Measurements from ENCODE around the gene LHX3.

LHX3 gene

DNA sequence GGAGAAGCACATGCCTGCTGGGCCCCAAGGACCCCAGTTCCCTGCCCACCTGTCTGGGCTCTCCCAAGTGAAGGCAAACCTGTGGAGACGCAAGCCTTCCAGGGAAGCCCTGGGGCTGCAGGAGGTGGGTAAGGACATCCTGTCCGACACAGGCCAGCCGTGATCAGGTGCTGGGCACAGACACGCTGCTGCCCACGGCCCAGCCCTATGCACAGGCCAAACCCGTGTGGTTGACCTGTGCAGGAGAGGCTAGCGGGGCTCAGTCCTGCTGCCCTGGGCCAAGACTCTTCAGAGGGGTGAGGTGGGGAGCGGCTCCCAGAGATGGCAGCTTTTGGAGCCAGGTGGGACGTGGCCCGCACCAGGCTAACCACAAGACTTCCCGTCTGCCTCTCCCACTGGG is 14.3 kb downstream of the LHX3 start:
- no peak overlapping the region for H3K4me2 ChIP-seq (ENCODE audit: low read depth, low read length, poor library complexity, severe bottlenecking)
- no peak overlapping the region for H2AFZ ChIP-seq (ENCODE audit: low read length)
- no peaks in the 10 kb centered on the region for H3K9me3 ChIP-seq (ENCODE audit: insufficient read depth, low read depth, low read length)
- no peak for TF ChIP-seq EZH2phosphoT487 (IDR thresholded peaks at IDR 0.05; ENCODE audit: borderline replicate concordance)
- TF ChIP-seq, protein P1, sequence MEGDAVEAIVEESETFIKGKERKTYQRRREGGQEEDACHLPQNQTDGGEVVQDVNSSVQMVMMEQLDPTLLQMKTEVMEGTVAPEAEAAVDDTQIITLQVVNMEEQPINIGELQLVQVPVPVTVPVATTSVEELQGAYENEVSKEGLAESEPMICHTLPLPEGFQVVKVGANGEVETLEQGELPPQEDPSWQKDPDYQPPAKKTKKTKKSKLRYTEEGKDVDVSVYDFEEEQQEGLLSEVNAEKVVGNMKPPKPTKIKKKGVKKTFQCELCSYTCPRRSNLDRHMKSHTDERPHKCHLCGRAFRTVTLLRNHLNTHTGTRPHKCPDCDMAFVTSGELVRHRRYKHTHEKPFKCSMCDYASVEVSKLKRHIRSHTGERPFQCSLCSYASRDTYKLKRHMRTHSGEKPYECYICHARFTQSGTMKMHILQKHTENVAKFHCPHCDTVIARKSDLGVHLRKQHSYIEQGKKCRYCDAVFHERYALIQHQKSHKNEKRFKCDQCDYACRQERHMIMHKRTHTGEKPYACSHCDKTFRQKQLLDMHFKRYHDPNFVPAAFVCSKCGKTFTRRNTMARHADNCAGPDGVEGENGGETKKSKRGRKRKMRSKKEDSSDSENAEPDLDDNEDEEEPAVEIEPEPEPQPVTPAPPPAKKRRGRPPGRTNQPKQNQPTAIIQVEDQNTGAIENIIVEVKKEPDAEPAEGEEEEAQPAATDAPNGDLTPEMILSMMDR (conservative IDR thresholded peaks at IDR 0.05; ENCODE audit: low read length) = no peak
- H3F3A ChIP-seq (ENCODE audit: low read depth) = no peaks in the 10 kb centered on the region
- no peaks in the 10 kb centered on the region for H3K4me1 ChIP-seq (ENCODE audit: insufficient read depth, low read length, poor library complexity, severe bottlenecking)
- H3K9me2 ChIP-seq (replicated peaks; ENCODE audit: low read depth, low read length) = no peaks in the 10 kb centered on the region
- H4K20me1 ChIP-seq (ENCODE audit: insufficient read depth, low read length, poor library complexity, severe bottlenecking) = no peaks in the 10 kb centered on the region
- no peak overlapping the region for H3K9ac ChIP-seq (ENCODE audit: low read depth, low read length, poor library complexity, severe bottlenecking)
- H3K27me3 ChIP-seq (ENCODE audit: insufficient read depth, low read length, poor library complexity, severe bottlenecking) = no peaks in the 10 kb centered on the region
- no peak overlapping the region for H3K4me3 ChIP-seq (ENCODE audit: low read length, poor library complexity, severe bottlenecking)
- no peaks in the 10 kb centered on the region for H3K79me2 ChIP-seq (ENCODE audit: insufficient read depth, low read length)
- no peaks in the 10 kb centered on the region for H3K36me3 ChIP-seq (ENCODE audit: insufficient read depth, low read length)

DNA sequence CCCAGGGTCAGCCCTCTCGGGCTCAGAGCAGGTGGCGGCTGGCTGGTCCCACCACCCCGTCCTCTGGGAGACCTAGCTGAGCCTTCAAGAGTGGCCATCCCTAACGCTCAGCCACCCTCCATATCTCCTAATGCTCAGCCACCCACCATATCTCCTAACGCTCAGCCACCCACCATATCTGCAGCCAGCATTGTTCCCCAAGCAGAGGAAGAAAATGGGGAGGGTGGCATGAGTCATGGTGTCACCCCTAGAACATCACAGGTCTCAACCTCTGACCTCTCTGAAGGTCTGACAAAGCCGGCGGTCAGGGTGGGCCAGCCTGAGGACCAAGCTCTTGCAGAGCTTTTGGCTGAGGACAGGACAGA is 14.7 kb downstream of the LHX3 start:
- no peaks in the 10 kb centered on the region for H3K27me3 ChIP-seq (ENCODE audit: insufficient read depth, low read length, poor library complexity, severe bottlenecking)
- no peaks in the 10 kb centered on the region for H3F3A ChIP-seq (ENCODE audit: low read depth)
- H3K4me3 ChIP-seq (ENCODE audit: low read length, poor library complexity, severe bottlenecking) = no peak overlapping the region

DNA sequence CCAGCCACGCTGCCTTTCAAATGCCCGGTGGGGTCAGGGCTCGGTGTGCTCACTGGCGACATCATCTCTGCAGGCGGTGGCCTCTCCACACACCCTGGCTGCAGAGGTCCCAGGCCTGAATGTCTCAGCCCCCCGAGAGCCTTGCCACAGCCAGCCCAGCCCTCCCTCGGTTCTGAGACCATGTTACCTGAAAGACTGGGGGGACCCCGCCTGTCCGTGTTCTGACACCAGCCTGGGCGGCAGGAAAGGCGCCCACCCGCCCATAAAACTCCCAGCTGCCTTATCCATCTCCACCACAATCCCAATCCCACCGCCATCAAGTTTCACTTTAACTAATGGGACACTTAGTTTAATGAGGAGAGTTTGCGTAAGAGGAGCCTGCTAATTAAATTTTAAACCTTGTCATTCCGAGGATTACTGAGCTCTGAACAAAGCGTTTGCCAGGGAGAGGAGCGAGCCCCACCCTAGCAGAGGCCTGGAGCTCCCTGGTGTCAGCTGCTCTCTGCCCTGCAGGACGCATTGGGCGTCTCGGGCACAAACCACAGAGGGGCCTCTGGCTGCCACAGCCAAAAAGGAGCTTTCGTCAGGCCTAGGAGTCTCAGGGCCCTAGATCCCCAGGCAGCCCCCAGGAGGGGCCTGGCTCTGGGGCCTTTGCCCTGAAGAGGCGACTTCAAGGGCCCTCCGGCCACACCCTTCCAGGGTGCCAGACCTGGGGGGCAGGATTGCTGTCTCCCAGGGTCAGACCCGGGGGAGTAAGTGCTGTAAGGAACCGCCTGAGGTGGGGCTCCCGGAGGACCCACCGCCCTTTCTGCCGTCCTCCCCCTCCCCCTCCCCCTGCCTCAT is 15.3 kb downstream of the LHX3 start:
- H3K4me3 ChIP-seq (ENCODE audit: low read length, poor library complexity, severe bottlenecking) = no peak overlapping the region
- no peaks in the 10 kb centered on the region for H3K9me3 ChIP-seq (ENCODE audit: insufficient read depth, low read depth, low read length)
- no peak overlapping the region for H3K9ac ChIP-seq (ENCODE audit: low read depth, low read length, poor library complexity, severe bottlenecking)
- H4K20me1 ChIP-seq (ENCODE audit: insufficient read depth, low read length, poor library complexity, severe bottlenecking) = no peaks in the 10 kb centered on the region
- TF ChIP-seq EZH2phosphoT487 (IDR thresholded peaks at IDR 0.05; ENCODE audit: borderline replicate concordance) = no peak
- TF ChIP-seq, protein P1 (conservative IDR thresholded peaks at IDR 0.05; ENCODE audit: low read length) = no peak
- H3K9me2 ChIP-seq (replicated peaks; ENCODE audit: low read depth, low read length) = no peaks in the 10 kb centered on the region
- H2AFZ ChIP-seq (ENCODE audit: low read length) = no peak overlapping the region
- H3K27me3 ChIP-seq (ENCODE audit: insufficient read depth, low read length, poor library complexity, severe bottlenecking) = no peaks in the 10 kb centered on the region
- H3F3A ChIP-seq (ENCODE audit: low read depth) = no peaks in the 10 kb centered on the region
- no peaks in the 10 kb centered on the region for H3K4me1 ChIP-seq (ENCODE audit: insufficient read depth, low read length, poor library complexity, severe bottlenecking)
- no peaks in the 10 kb centered on the region for H3K79me2 ChIP-seq (ENCODE audit: insufficient read depth, low read length)
- no peaks in the 10 kb centered on the region for H3K36me3 ChIP-seq (ENCODE audit: insufficient read depth, low read length)
- no peak overlapping the region for H3K4me2 ChIP-seq (ENCODE audit: low read depth, low read length, poor library complexity, severe bottlenecking)

More for the DNA sequence above, 14.7 kb downstream of the LHX3 start:
- Histone ChIP-seq H4K20me1 (ENCODE audit: insufficient read depth, low read length, poor library complexity, severe bottlenecking) (no peaks in the 10 kb centered on the region), H3K79me2 (ENCODE audit: insufficient read depth, low read length) (no peaks in the 10 kb centered on the region), H3K9me2 (replicated peaks; ENCODE audit: low read depth, low read length) (no peaks in the 10 kb centered on the region), H3K4me1 (ENCODE audit: insufficient read depth, low read length, poor library complexity, severe bottlenecking) (no peaks in the 10 kb centered on the region), H3K4me2 (ENCODE audit: low read depth, low read length, poor library complexity, severe bottlenecking) (no peak overlapping the region), H3K36me3 (ENCODE audit: insufficient read depth, low read length) (no peaks in the 10 kb centered on the region), H2AFZ (ENCODE audit: low read length) (no peak overlapping the region), H3K9me3 (ENCODE audit: insufficient read depth, low read depth, low read length) (no peaks in the 10 kb centered on the region), H3K9ac (ENCODE audit: low read depth, low read length, poor library complexity, severe bottlenecking) (no peak overlapping the region)
- TF ChIP-seq, protein P1 (conservative IDR thresholded peaks at IDR 0.05; ENCODE audit: low read length) = no peak
- no peak for TF ChIP-seq EZH2phosphoT487 (IDR thresholded peaks at IDR 0.05; ENCODE audit: borderline replicate concordance)
